ENCODE measurements around the gene KASH5. TPM values are rescaled to one million over a fixed set of nuclear protein-coding genes. Genes with fewer than 3 reads are reported as not detected.
"Not testable (repeated sequence)": the region's sequence is repeated elsewhere in the genome, so short reads cannot be mapped to it uniquely, and the experiment has no call there.

The KASH5 gene
- total RNA-seq, 1 experiment from 2014 or later = not detected

GRCh38 chr19:49458567-49458903 lies 70.5 kb downstream of the KASH5 start:
- Histone ChIP-seq H3K36me3 (ENCODE audit: low read depth, low read length) (no peaks in the 10 kb centered on the region), H3K27me3 (ENCODE audit: low read length) (no peaks in the 10 kb centered on the region), H3K4me3 (ENCODE audit: low read length) (no peak overlapping the region), H3K79me2 (ENCODE audit: low read length) (no peaks in the 10 kb centered on the region), H3K27ac (ENCODE audit: low read length) (no peak overlapping the region), H2AFZ (ENCODE audit: low read length) (no peak overlapping the region), H3K9me3 (ENCODE audit: low read length) (no peaks in the 10 kb centered on the region), H3K4me2 (ENCODE audit: low read length) (no peak overlapping the region), H3K9me2 (replicated peaks; ENCODE audit: low read length) (no peaks in the 10 kb centered on the region), H3F3A (ENCODE audit: low read length, unreplicated experiment) (no peaks in the 10 kb centered on the region), H3K4me1 (ENCODE audit: insufficient read depth, low read length) (no peaks in the 10 kb centered on the region), H3K9ac (ENCODE audit: low read length) (no peak overlapping the region), H4K20me1 (ENCODE audit: low read length) (no peaks in the 10 kb centered on the region)
- intact Hi-C loops (cut with micrococcal nuclease) = no loop called here
- POLR2A ChIA-PET (ENCODE audit: unreplicated experiment) = no interaction called here
- no peak for TF ChIP-seq CTCF (conservative IDR thresholded peaks at IDR 0.05; ENCODE audit: low read depth, low read length)
- TF ChIP-seq EZH2 (IDR thresholded peaks at IDR 0.05; ENCODE audit: low read length, unreplicated experiment) = no peak
- no peak for TF ChIP-seq EZH2phosphoT487 (IDR thresholded peaks at IDR 0.05; ENCODE audit: borderline replicate concordance, low read length)
- ATAC-seq = no peak
- CTCF ChIA-PET = interaction anchor here (0.5 kb wide), 1 partner anchor 13 kb away, joined by 7 read pairs; no protein-coding TSS in a partner anchor
- no peak for DNase-seq
- BruUV-seq (replicated peaks) = no TSS peak

- no peak for DNase-seq
- intact Hi-C loops (cut with micrococcal nuclease) = no loop called here
- Histone ChIP-seq H3K9ac (ENCODE audit: low read length) (no peak overlapping the region), H4K20me1 (ENCODE audit: low read length) (no peaks in the 10 kb centered on the region), H3K27ac (ENCODE audit: low read length) (no peak overlapping the region), H3K27me3 (ENCODE audit: low read length) (no peaks in the 10 kb centered on the region), H3K79me2 (ENCODE audit: low read length) (no peaks in the 10 kb centered on the region), H3F3A (ENCODE audit: low read length, unreplicated experiment) (no peaks in the 10 kb centered on the region), H3K4me2 (ENCODE audit: low read length) (no peak overlapping the region), H3K4me3 (ENCODE audit: low read length) (no peak overlapping the region), H3K9me3 (ENCODE audit: low read length) (no peaks in the 10 kb centered on the region), H3K4me1 (ENCODE audit: insufficient read depth, low read length) (no peaks in the 10 kb centered on the region), H3K9me2 (replicated peaks; ENCODE audit: low read length) (no peaks in the 10 kb centered on the region), H2AFZ (ENCODE audit: low read length) (no peak overlapping the region), H3K36me3 (ENCODE audit: low read depth, low read length) (no peaks in the 10 kb centered on the region)
- CTCF ChIA-PET = no interaction called here
- ATAC-seq = no peak; the same call in 1 of the 2 replicates
- BruUV-seq (replicated peaks) = no TSS peak
- POLR2A ChIA-PET (ENCODE audit: unreplicated experiment) = no interaction called here
- no peak for TF ChIP-seq EZH2 (IDR thresholded peaks at IDR 0.05; ENCODE audit: low read length, unreplicated experiment)
- TF ChIP-seq EZH2phosphoT487 (IDR thresholded peaks at IDR 0.05; ENCODE audit: borderline replicate concordance, low read length) = no peak
- no peak for TF ChIP-seq CTCF (conservative IDR thresholded peaks at IDR 0.05; ENCODE audit: low read depth, low read length)
Measured at GRCh38 chr19:49459388-49459787, 71.3 kb downstream of the KASH5 start.

- H3K36me3 ChIP-seq (ENCODE audit: low read depth, low read length); H3K9me2 ChIP-seq (replicated peaks; ENCODE audit: low read length); H2AFZ ChIP-seq (ENCODE audit: low read length); H3K27ac ChIP-seq (ENCODE audit: low read length); H4K20me1 ChIP-seq (ENCODE audit: low read length); BruUV-seq (replicated peaks); H3F3A ChIP-seq (ENCODE audit: low read length, unreplicated experiment); H3K4me3 ChIP-seq (ENCODE audit: low read length); POLR2A ChIA-PET (ENCODE audit: unreplicated experiment); H3K9me3 ChIP-seq (ENCODE audit: low read length); ATAC-seq; H3K27me3 ChIP-seq (ENCODE audit: low read length); DNase-seq; H3K4me2 ChIP-seq (ENCODE audit: low read length); H3K9ac ChIP-seq (ENCODE audit: low read length); H3K79me2 ChIP-seq (ENCODE audit: low read length); intact Hi-C loops (cut with micrococcal nuclease); H3K4me1 ChIP-seq (ENCODE audit: insufficient read depth, low read length): not testable (repeated sequence)
- CTCF ChIA-PET = interaction anchor here (0.6 kb wide), 1 partner anchor 12 kb away, joined by 4 read pairs; no protein-coding TSS in a partner anchor
Measured at GRCh38 chr19:49461130-49461529, 73.1 kb downstream of the KASH5 start.

Data from PC-3 (cell line).